SIG-M5 treated with dmso at 0.1 percent for 504 hours (cell line): ENCODE measurements around the gene TOM1L2.
"Not testable (repeated sequence)": the region's sequence is repeated elsewhere in the genome, so short reads cannot be mapped to it uniquely, and the experiment has no call there.

Source experiments
- DNase-seq: peaks from one replicate; lab custom pipeline; 2025; ENCODE audit not compliant: unreplicated experiment; lab: John Stamatoyannopoulos, UW

Gene TOM1L2

DNA sequence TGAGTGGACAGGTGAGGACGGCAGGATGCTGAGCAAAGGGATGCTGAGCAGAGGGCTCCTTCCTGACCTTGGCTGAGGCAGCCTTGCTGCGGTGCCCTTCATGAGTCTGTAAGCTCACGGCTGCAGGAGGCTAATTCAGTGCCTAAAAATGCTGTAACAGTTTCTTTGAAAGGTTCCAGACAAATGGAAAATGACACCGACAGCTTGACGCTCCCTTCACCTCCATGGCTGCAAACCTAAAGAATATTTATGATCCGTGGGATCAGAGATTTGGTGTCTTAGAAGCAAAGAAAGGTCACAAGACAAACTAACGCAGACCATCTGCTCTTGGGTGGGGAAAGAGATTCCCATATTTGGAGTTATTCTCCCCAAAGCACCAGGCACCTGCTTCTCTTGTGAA is 28.0 kb downstream of the TOM1L2 start:
- no peak for DNase-seq

GRCh38 chr17:17943281-17943984 is 28.8 kb downstream of the TOM1L2 start:
- no peak for DNase-seq

DNA sequence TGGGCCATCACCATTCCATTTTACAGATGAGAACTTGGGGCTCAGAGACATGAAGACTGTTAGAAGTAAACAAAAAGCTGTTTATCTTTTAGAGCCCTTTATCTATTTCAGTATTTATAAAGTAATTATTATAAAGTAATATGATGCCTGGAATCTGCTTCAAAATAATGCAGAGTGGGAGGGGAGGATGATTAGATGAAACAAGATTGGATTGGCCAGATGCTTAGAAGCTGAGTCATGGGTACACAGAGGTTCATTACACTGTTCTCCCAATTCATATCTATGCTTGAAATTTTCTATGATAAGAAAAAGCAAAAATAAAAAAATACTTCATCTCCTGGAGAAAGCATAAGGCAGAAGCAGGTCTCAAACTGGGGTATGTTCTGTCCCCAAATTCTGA is 29.4 kb downstream of the TOM1L2 start:
- DNase-seq, result no peak

DNA sequence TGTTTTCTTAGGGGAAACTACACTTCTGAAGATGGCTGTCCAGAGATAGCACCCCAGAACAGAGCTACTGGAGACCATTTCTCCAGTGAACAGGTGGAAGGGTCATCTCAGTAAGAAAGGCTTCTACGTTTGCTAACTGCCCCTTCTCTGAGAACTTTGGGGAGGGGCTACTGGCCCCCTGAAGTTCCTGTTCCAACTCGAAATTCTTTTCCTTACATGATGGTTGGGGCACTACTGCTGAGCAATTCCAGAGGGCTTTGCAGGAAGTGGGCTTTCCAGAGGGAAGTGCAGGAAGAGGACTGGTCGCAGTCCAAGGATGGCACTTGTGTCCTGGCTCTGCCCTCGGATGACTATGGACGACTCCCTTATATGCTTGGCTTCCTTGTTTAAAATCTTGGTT is 31.2 kb downstream of the TOM1L2 start:
- DNase-seq, result no peak

GRCh38 chr17:17940441-17940911 is 31.7 kb downstream of the TOM1L2 start:
- no peak for DNase-seq

- DNase-seq, result not testable (repeated sequence)
Measured at GRCh38 chr17:17939941-17940340, 32.3 kb downstream of the TOM1L2 start.

DNA sequence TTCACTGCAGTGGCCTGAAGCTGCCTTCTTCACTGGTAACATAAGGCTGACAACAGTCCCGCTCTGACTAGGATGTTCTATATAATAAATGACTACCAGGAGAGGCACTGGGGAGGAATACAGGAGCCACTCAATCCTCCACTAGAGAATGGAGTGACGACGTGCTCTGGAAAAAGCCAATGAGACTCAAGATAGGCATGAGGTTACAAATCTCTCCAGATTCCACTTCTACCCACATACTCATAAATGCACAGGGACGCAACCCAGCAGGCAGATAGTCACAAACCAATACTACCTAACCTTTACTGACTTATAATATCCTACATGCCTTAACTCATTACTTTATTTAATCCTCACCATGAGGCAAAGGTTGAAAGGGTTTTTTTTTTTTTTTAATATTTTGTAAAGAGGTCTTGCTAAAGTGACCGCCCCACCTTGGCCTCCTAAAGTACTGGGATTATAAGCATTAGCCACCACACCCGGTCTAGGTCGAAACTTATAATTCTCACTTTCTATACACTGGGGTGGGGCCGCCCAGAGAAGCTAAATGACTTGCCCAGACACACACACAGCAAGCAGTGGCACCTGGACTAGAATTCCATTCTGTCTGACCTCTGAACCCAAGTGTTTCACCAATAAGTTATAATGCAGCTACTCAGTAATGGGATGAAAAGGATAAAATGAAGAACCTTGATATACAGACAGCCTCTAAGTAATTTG is 33.7 kb downstream of the TOM1L2 start:
- no peak for DNase-seq

DNA sequence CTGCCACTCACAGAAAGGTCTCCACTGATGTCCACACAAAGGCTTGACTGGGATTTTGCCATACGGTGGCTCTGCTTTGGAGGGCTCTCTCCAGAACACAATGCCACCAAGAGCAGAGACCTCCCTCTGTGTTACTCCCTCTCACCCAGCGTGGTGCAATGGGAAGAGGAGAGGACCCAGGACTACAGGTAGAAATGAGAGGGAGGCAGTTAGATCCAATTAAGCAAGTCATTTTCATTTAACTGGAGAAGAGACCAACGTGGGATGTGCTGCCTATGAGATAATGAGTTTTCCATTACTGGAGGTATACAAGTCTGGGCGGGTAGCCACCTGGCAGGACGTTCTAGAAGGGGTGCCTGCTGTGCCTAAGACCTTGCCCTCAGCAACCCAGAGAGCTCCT is 34.2 kb downstream of the TOM1L2 start:
- no peak for DNase-seq

DNA sequence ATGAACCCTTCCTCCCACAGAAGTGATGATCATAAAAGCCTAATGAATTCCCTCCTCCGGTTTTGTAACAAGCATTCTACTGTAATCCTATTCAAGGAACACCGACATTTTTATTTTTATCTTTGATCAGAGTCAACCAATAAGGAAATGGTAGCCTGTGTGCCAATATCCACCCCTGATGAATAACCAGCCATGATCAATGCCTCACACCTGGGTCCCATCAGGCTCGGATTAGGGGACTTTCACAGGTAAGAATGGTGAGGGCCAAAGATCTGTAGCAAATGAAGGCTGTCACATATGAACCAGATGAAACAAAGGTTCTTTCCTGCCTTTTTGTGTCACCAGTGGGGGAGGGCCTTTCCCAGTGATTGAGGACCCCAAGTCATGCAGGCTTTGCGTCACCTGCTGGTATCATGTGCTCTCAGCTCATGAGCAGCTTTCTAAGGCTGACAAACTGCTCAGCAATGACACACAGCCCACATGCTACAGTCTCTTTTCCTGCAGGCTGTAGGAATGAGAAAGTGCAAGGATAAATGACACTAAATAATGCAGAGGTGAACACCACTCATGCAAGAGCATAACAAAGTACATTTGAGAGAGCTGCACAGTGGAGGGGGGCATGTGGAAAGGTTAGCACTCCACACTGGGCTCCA is 34.9 kb downstream of the TOM1L2 start:
- DNase-seq, result no peak

- peak; percentile 89 for DNase-seq
Measured at GRCh38 chr17:17935321-17936271, 36.6 kb downstream of the TOM1L2 start.

DNA sequence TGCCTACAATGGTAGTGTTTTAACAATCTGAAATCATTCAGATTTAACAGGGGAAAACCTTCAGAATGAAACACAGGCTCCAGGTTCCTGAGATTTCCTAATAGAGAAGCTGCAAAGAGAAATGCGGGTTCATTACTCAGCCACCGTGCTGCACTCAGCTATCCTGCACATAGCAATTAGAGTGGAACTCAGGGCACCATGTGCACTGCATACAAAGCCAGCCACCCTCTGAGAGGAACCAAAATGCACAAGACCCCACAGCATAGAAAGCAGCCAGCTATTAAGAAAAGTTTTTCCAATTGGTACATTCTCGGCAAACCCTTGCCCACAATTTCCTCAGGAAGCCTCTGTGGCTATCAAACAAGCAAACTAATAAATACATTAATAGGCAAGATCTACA is 37.4 kb downstream of the TOM1L2 start:
- DNase-seq, result no peak

DNA sequence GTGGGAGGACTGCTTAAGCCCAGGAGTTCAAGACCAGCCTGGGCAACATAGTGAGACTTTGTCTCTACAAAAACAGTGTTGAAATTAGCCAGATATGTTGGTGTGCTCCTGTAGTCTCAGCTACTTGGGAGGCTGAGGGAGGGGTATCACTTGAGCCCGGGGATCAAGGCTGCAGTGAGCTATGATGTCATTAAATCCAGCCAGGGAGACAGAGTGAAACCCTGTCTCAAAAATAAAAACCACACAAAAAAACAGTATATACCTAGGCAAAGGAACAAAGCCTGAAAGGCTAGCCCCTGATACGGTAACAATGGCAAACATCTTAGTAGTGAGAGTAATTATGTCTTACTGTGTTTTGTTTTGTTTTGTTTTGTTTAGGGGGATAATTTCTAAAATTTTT is 38.0 kb downstream of the TOM1L2 start:
- DNase-seq, result no peak

DNA sequence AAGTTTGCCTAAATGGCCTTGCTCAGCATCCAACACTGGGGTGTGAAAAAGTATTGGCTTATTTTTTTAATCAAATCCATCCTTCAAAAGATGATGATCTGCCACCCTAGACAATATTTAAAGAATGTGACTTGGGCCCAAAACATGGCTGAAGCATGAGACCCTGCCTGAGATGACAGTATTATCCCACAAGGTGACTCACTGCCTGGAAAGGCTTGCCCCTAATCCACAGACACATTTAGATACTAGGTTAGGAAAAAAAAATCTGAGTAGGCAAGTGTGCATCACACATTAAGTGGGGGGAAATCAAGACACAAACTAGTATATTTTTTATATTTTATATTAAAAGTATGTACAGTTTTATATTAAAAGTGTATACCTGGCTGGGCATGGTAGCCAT is 38.4 kb downstream of the TOM1L2 start:
- DNase-seq, result no peak

- no peak for DNase-seq
Measured at GRCh38 chr17:17931159-17931558, 41.0 kb downstream of the TOM1L2 start.

DNA sequence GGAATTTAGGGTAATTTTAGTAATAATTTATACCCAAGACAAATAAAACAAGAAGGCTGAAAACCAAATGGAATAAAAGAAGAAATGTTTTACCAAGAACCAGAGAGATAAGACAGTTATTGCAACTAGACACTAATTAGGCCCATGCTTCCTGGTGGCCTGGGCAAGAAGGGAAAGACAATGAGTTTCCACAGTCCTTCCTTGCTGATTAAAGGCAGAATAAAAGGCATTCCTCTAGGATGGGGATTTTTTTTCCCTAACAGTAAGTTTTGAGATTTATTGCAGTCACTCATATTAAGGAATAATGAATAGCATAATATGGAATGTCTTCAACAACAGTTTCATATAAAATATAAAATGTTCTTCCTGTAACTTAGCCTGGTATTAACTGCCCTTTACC is 41.5 kb downstream of the TOM1L2 start:
- no peak for DNase-seq

- no peak for DNase-seq
Measured at GRCh38 chr17:17929655-17930380, 42.4 kb downstream of the TOM1L2 start.

DNA sequence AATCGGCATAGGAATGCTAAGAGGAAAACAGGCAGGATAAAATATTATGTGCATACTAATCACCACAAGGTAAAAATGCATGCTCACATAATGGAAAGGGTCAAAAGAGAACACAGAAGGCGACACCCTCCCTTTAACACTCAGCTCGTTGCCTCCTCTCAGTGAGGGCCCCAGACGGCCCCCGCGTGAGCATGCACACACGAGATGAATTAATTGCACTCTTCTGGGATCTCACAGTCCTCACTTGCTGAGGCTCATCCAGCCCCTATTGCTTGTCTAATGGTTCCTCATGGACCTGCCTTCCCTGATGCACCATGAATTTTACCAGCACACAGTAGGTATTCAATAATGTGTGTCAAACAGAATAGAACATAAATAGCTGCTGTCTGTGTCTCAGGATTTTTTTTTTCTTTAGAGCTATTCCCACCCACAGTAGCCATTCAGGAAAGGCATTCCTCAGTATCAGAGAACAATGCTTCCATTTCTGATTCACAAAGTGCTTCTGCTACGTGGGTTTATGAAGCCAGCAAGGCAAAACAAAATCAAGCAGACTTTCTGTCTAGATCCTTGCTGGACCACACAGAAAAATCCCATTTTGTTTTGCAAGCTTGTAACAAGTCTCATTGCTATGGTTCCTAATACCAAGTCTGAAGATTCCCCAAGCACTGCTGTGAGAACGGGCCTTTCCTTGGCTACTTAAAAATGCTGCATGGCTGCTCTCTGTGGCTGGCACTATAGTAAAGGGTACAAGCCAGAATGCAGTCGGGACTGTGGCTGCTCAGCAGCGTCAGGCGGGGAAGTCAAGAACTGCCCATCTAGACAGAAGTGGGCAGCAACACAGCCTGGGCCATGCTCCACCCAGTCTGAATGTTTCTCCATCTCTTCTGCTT is 43.6 kb downstream of the TOM1L2 start:
- no peak for DNase-seq

- no peak for DNase-seq
Measured at GRCh38 chr17:17926840-17927449, 45.3 kb downstream of the TOM1L2 start.

DNA sequence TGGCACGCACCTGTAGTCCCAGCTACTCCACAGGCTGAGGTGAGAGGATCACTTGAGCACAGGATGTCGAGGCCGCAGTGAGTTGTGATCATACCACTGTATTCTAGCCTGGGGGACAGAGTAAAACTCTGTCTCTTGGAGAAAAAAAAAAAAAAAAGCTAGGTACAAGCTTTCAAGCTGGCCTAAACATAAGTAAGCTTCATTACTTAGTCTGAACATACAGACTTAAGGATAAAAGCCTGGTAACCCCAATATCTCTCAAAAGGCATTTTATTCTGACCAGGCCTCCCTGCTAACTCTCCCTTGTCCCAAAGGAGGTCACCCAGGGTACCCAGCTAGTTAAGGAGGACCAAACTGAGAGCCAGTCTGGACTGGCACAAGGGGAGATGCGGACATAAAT is 46.2 kb downstream of the TOM1L2 start:
- DNase-seq, result no peak
